LNCaP clone FGC (cell line): ENCODE results near the gene ARVCF.

Experiments
- DNase-seq: peaks from one replicate; pipeline ENCODE4 v3.0.0-alpha.2; 2011; ENCODE audit warnings: low read depth
- H3K4me3 ChIP-seq: 2 replicates; pipeline ENCODE4 v1.5.1; 2011; ENCODE audit warnings: mild to moderate bottlenecking, low read depth, low read length, control low read depth
- CTCF ChIP-seq: IDR thresholded peaks from 2 replicates; pipeline ENCODE4 v1.5.1; 2012; ENCODE audit warnings: mild to moderate bottlenecking; ENCODE audit not compliant: control insufficient read depth, insufficient read depth; ENCODE audit errors: extremely low read depth

The ARVCF gene

GRCh38 chr22:19921544-19922081 is 95.0 kb downstream of the ARVCF start:
- H3K4me3 ChIP-seq: no peak overlapping the region
- TF ChIP-seq CTCF: no peak
- DNase-seq: no peak
